GM21717 (cell line): ENCODE data around the gene INSYN2A.

Source experiments
- ATAC-seq: cut with Tn5 transposase; IDR thresholded peaks from one replicate; pipeline ENCODE4 v1.9.1; 2021; ENCODE audit warnings: mild to moderate bottlenecking, moderate library complexity; ENCODE audit not compliant: unreplicated experiment

Gene INSYN2A, protein sequence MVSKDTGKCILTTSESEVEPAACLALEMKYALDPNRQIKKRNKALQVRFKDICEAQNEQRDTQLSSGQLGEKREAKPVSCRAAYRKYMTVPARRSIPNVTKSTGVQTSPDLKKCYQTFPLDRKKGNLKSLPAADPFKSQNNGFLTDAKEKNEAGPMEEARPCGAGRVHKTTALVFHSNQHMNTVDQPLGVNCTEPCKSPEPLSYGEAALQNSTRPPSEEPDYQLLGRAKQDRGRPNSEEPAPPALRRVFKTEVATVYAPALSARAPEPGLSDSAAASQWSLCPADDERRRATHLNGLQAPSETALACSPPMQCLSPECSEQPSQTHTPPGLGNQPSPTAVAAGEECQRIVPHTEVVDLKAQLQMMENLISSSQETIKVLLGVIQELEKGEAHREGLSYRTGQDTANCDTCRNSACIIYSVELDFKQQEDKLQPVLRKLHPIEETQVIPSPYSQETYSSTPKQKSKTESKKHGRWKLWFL

DNA sequence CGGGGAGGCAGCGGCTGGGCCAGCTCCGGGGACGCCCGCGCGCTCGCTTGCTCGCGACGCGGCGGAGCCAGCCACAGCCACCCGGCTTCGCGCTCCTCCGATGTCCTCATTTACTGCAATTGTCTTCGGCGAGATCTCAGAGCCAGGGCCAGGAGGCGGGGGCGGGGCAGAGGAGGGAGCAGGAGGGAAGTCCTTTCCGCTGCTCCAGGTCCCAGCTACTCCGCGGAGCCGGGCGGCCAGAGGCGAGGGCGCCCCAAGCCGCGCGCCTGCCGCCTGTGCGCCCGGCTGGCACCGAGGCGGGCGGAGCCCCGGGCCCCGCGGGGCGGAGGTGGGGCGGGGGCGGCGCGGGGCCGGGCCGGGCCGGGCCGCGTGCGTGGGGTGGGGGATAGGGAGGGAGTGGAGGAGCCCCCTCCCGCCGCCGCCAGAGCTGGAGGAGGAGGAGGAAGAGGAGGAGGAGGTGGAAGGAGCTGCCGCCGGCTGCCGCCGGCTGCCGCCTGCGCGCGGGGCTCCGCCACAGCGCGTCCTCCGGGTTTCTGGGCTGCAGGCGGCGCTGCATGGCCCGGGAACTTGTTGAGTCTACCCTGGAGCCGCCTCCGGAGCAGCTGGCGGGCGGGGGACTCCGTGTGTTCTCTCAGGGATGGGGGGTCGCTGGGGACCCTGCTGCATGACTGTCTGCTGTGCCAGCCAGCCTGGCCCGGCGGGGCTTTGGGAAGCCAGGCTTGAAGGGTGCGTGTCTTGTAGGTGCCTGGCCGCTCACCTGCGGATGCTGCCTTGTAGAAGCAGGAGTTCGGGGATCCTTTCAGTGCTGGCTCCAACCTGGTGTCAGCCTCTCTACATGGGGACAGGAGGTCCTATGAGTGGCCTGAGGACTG, at the start of gene INSYN2A:
TSS of gene INSYN2A (minus strand) at position 310 of the 872 bp plus-strand sequence. CDS start 20,196 bp downstream, outside the sequence.
- ATAC-seq, result no peak

GRCh38 chr10:127245456-127245855, 49.1 kb upstream of the INSYN2A start:
- ATAC-seq, result no peak

GRCh38 chr10:127243490-127244272, 47.3 kb upstream of the INSYN2A start:
- ATAC-seq, result no peak

DNA sequence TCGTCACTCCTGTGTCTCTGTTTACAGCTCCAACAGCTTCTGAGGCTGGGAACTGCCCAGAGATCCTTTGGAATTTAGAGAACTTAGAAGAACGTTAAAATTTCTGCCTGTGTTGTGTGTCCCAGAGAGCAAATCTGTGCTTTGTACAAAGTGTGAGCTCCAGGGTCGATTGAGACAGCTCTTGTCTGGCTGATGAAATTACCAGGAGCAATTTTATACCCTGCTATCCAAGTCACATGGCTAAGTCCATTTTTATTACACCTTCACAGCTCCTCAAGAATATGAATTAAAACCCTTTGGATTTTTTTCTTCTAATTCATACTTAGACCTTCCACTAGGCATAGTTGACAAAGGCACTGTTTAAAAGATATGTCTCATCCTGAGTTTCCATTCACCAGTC, 46.5 kb upstream of the INSYN2A start:
- ATAC-seq, result no peak

DNA sequence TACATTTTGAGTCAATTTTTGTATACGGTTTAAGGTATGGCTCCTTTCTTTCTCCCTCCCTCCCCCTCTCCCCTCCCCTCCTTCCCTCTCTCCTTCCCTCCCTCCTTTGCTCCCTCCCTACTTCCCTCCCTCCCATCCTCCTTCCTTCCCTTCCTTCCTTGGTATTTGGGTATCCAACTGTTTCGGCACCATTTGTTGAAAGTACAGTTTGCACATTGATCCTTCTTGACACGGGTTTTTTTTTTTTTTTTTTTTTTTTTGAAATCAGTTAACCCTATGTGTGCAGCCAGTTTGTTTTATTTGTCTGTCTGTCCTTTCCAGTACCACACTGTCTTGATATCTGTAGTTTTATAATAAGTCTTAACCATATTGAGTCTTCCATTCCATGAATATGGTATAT, 39.9 kb upstream of the INSYN2A start:
- no peak for ATAC-seq

GRCh38 chr10:127234306-127234800, 38.0 kb upstream of the INSYN2A start:
- ATAC-seq, result no peak

DNA sequence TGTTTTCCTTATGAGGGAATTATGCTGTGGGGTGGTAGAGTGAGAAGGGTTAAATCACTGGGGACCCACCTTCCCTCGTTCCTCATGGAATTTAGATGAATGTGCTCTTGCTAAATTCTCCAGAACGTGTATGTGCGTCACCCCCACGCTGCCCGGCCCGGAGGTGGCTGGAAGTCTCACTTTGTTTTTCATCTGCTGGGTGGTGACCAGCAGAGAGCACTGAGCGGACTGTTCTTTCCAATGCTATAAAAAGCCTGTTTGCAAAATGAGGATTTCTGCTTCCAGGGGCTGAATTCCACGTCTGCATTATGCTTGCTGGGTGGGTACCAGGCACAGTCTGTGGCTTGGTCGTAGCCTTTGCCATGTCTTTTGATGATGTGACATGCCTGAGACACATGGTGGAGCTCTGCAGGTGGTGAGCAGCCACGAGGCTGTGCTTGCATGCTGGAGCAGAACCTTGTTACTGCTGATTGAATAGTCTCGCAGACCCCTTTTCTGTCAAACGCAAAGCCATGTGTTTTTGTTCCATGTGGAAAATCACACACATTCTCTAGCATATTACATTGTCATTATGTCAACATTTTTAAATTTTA, 31.9 kb upstream of the INSYN2A start:
- ATAC-seq, result no peak

DNA sequence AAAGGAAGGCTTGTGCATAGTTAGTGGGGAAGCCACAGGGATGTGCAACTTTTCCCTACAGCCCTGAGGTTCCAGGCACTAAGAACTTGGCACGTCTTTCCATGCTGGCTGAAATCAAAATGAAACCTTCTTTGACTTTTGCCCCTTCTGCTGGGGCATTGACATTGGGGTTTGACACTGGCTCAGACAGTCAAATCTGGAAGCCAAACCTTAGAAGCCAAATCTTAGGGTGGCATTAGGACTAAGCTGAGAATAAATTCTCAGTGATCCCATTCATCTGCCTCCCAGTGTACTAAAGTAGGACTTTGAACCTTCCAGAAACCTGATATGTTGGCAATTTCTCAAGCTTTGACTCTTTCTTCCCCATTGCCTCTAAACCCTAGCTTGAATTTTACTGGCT, 31.3 kb upstream of the INSYN2A start:
- no peak for ATAC-seq

GRCh38 chr10:127227027-127227426, 30.6 kb upstream of the INSYN2A start:
- no peak for ATAC-seq

DNA sequence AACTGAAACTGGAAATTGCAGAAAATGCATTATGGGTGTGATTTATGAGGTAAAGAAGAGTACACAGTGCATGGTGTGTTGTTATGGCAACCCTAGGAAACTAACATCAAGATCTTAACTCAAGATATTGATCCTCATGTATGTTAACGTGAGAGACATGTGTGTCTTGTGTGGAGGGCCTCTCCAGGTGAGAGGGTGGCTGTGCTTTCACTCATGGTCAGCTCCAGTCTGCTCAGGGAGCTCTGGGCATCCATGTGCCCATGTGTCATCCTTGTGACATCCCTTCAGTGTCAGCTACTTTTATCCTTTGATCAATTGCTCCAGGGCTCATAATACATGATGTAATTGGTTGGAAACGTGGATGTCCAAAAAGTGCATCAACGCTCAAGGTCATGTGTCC, 24.9 kb upstream of the INSYN2A start:
- ATAC-seq, result no peak

GRCh38 chr10:127218658-127219057, 22.3 kb upstream of the INSYN2A start:
- ATAC-seq, result no peak

- ATAC-seq, result no peak
Measured at GRCh38 chr10:127216786-127217185, 20.4 kb upstream of the INSYN2A start.

DNA sequence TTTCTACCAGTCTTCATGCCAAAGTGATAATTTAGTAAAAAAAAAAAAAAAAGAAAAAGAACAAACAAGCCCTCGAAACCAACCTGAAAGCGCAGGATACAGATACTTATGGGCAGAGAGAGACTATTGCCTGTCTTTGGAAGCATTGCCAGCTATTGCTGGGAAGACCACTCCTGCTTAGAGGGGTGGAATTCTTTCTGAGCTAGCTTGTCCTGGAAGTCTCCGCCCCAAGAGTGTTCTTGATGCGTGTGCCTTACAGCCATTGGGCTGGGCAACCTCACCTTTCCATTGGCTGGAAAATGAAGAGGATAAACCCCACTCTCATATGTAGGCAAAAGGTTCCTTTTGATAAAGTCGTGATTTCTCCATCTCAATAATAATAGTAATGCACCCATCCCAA, 19.9 kb upstream of the INSYN2A start:
- ATAC-seq, result no peak

- no peak for ATAC-seq
Measured at GRCh38 chr10:127215866-127216265, 19.5 kb upstream of the INSYN2A start.

- no peak for ATAC-seq
Measured at GRCh38 chr10:127210936-127211466, 14.6 kb upstream of the INSYN2A start.

- ATAC-seq, result no peak
Measured at GRCh38 chr10:127207081-127207480, 10.7 kb upstream of the INSYN2A start.

- ATAC-seq, result no peak
Measured at GRCh38 chr10:127203067-127203466, 6.7 kb upstream of the INSYN2A start.

- ATAC-seq, result no peak
Measured at GRCh38 chr10:127200646-127201045, 4.3 kb upstream of the INSYN2A start.

GRCh38 chr10:127198721-127199120, 2.3 kb upstream of the INSYN2A start:
- no peak for ATAC-seq

DNA sequence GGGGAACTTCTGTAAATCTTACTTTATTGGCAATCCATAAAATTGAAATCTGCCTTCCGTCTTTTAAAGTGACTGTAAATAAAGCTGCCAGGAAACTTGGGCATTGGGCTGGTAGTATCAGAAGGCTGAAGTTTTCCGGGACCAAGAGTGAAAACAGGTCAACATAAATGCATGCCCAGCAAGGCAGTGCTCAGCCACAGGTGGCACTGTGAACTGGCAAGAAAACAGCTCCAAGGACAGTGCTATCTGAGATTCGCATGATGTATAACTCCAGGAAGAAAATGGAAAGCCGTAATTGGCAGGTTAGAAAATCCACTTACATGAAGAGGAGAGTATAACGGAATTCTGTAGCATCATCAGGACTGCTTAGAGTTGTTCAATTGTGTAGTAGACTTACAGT, 1.9 kb upstream of the INSYN2A start:
- ATAC-seq, result no peak
